NK-92 (cell line): ENCODE results near the gene CARD9.

Experiments
- DNase-seq: peaks from one replicate; lab custom pipeline; 2025; ENCODE audit not compliant: unreplicated experiment; lab: John Stamatoyannopoulos, UW

Gene CARD9

GRCh38 chr9:136349546-136349945 is 23.9 kb downstream of the CARD9 start:
- no peak for DNase-seq

- DNase-seq: no peak
Observed at GRCh38 chr9:136348691-136349090, 24.8 kb downstream of the CARD9 start.

- DNase-seq: no peak
Observed at GRCh38 chr9:136347472-136348256, 25.8 kb downstream of the CARD9 start.

DNA sequence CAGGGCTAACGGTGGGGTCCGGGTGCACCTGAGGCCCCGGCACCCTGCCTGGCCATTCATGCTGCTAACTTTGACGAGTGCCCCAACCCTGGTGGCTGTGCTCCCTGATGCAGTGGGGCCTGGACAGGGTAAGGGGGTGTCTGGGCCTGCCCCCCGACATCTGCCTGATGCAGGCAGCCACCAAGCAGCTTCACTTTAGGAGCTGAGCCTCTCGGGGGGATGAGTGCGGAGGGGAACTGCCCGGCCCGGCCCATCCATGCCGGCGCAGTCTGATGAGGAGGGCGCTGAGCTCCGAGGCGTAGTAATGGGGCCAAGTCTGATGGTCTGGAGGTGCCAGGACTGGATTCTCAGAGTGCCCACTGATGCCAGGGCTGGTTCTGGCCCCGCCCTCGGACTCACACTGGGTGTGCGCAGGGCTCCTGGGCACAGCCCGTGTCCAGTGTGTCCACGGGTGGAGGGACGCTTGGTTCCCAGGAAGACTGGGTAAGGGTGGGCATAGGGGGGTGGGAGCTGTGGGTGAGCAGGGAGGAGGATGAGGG is 26.5 kb downstream of the CARD9 start:
- no peak for DNase-seq

DNA sequence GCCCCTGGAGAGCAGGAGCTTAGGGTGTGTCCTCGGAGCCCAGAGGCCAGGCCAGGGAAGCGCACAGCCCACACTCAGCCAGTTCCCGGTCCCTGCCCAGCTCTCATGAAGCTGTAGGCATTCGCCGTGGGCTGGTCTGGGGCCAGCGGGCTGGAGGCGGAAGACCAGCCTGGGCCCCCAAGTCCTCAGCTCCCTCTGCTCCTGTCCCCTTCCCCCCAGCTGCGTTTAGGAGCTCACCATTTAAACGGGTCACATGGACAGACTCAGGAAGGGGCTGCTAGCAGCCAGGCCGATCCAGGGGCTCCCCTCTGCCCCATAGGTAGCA is 27.4 kb downstream of the CARD9 start:
- DNase-seq: no peak

DNA sequence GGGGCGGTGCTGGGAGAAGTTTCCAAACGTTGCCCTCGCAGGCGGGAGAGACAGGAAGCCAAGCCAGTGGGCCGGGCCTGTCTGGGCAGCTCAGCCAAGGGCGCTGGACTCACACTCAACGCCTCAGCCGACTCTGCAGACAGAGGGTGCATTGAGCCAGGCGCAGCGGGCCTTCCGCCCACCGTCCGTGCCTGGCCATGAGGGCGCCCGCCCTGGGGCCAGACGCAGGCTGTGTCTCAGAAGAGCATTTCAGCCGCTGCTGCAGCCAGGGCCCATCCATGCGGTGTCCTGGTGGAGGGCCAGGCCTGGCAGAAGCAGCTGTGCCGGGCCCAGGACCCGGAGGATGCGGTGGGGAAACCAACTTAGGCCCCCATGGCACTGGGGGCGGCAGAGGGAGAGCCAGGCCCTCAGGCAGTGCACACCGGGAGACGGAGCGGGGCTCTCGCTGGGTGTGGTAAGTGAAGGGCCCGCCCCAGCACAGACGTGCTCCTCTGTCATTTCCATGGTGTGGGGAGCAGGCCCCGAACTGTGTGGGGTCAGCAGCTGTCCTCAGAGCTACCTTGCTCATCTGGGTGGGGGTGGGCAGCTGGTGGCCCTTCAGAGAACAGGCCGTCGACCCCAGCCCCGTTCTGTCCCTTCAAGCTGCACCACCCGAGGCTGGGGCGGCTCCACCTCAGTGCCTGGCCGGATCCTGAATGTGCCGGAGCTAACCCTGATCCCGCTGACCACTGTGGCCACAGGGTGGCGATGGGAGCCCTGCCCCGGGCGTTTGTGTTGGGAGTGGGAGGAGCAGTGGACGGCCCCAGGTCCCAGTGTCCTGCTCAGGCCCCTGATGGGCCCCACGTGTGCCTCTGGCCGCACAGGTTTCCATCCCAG is 27.9 kb downstream of the CARD9 start:
- DNase-seq: no peak

- no peak for DNase-seq
Observed at GRCh38 chr9:136344544-136345280, 28.8 kb downstream of the CARD9 start.

- DNase-seq: no peak
Observed at GRCh38 chr9:136343884-136344269, 29.6 kb downstream of the CARD9 start.

DNA sequence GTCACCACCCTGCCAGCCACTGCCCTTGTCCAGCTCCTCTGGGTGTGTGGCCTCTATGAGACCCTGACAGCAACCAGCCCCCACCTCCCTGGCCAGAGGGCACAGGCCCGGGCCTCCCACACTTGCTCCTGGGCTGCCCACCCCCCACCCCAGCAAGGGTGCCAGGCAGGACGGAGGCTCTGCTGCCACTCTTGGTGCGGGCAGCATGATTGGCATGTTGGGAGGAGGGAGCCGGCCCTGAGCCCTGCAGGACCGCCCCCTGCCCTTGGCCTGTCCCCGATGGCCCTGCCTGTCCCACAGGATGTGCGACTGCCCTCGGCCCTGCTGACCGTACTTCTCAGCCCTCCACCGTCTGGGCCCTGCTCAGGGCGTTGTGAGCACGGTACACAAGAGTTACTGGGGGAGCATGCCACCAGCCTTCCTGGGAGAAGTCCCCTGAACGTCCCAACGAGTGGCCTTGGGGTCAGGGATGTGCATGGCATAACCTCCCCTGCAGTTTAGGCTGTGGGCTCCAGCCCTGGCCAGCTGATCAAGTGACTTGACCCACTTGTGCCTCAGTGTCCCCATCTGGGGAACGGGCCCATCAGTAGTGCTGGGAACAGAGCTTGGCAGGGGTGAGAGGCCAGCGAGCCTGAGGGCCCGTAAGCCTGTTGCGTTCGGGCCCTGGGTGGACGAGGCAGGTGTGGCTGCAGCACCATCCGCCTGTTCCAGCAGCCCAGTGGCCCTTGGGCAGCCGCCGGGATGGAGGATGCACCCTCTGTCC is 30.2 kb downstream of the CARD9 start:
- DNase-seq: no peak

DNA sequence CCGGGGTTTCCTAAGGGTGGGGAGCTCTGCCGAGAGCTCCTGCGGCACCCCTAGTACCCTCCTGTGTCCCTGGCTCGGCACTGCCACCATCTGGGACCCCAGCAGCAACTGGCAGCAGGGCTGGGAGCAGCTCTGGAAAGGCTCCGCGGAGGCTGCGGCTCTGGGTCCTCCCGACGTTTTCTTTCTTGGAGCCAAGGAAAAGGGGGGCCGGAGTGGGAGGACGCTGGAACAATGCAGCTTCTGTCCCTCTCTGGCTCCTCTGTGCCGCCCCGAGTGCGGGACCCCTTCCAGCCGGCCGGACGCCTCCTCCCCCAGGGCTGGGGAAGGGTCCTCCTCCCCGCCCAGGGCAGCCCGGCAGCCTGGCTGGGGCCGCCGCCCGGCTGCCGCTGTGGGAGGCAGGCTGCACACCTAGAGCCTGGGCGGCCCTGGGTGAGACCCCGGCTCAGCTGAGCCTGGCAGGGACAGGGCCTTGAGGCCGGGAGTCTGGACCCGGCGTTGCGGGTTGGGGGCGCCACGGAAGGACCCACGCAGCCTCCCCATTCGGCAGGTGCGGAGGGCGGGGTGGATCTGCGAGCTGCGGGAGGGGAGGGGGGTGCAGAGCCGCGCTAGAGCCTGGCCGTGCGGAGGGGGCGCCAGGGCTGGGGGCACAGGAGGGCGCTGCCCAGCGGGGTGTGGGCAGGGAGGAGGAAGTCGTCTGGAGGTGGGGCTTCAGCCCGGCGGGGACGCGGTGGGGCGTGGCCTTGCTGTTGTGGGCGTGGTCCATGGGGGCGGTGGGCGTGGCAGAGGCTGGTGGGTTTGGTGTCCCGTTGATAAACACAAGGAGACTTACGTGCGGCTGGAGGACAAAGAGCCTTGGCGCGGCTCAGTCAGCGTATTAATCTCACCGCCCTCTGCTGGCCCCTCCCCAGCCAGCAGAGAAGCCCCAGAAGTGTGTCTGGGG is 31.0 kb downstream of the CARD9 start:
- DNase-seq: no peak

- no peak for DNase-seq
Observed at GRCh38 chr9:136341769-136342168, 31.7 kb downstream of the CARD9 start.

DNA sequence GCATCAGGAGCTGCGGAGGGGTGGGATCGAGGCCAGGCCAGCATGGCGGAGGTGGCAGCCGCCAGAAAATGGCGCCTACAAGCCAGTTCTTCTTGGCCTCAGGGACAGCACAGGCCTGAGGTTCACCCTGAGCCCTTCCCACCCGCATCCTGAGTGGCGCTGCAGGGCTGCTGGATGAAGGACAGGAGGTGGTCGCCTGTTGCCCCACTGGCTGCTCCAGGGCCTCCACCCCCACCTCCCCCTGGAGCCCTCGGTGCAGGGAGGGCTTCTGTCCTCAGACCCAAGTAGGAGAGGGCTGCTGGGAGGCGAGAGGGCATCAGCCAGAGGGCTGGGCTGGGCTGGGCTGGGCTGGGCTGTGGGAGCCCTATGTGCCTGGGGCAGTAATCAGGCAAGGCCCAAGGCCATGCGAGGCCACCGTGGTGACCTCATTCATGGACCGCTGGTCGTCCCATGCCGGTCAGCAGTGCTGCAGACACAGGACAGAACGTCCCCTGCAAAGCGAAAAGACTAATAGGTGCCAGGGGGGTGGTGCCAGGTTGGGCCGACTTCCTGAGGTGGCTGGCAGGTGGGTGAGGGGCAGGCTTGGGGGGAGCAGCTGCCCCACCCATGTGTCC is 32.3 kb downstream of the CARD9 start:
- no peak for DNase-seq

DNA sequence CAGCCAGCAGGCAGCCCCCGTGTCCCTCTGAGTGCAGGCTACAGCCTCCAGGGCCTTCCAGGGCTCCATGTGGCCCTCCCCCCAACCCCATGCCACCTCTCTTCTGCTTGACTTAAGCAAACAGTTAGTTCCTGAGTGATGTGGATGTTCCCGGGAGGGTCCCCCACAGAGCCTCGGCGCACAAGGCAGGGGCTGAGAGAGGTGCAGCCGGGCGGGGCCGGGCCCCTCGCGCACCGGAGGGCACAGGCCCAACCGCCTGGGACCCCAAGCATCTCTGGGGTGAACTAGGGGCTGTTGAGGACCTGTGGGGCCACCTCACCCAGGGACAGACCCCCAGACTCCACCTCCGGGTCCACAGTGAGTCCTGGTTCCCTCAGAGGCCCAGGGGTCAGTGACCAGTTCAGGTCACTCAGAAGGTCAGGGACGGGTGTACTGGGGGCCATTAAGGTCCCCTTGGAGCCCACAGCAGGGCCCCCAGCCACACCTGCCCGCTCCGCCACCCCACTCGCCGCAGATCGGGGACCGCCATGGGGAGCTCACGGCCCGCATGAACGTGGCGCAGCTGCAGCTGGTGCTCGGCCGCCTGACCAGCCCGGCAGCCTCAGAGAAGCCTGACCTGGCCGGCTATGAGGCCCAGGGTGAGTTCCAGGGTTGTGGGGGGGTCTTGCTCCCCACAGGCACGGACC is 33.0 kb downstream of the CARD9 start:
- DNase-seq: no peak

GRCh38 chr9:136339958-136340310 is 33.5 kb downstream of the CARD9 start:
- DNase-seq: no peak

GRCh38 chr9:136339173-136339957 is 34.1 kb downstream of the CARD9 start:
- DNase-seq: no peak

- no peak for DNase-seq
Observed at GRCh38 chr9:136338511-136338910, 35.0 kb downstream of the CARD9 start.

DNA sequence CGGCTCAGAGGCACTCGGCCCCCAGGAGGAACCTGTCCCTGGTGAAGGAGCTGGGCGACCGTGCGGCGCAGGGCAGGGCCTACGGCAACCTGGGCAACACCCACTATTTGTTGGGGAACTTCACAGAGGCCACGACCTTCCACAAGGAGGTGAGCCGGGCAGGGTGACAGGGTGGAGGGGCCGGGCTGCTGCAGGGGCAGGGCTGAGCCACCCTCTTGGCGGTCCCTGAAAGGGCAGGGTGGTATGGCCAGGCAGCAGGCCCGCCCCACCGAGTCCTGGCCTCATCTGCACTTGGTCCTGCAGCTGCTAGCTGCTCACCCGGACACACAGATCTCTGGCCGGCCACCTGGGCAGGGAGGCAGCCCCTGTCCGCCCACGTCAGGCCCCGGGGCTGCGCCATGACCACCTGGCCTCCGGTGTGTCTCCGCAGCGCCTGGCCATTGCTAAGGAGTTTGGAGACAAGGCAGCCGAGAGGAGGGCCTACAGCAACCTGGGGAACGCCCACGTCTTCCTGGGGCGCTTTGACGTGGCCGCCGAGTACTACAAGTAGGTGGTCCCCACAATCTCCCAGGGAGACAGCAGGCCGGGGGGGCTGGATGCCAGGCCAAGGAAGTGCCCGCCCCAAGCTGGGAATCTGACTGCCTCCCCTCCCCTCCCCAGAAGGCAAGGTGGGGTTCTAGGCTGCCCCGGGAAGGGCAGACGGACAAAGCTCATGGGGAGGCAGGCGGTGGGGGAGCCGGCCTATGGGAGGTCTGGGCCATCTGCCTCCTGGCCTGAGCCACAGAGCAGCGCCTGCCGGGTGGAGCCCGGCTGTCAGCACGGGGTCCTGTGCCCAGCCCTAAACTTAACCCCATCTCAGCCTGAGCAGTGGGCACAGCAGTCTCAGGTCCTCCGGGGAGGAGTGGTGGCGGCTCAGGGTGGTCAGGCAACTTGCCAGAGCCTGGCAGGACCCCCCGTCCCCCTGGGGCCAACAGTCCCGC is 35.8 kb downstream of the CARD9 start:
- no peak for DNase-seq
